Body of pancreas (tissue), 4 donors: Measurements from ENCODE around the gene CDK11B. TPM values are rescaled to one million over a fixed set of nuclear protein-coding genes. Genes with fewer than 3 reads are reported as not detected.
"Not testable (repeated sequence)": the region's sequence is repeated elsewhere in the genome, so short reads cannot be mapped to it uniquely, and the experiment has no call there.

Source experiments
- ATAC-seq: fragments of 150-250 bp; one replicate; pipeline ENCODE4 v1.9.1; 2016
- DNase-seq, 4 donors: peaks; one replicate each; pipeline ENCODE4 v3.0.0-alpha.2; 2019
- H3K27ac ChIP-seq, 4 donors: fragments of 200-600 bp; sonication (generic); 1 replicate in 3 of 4; 2 replicates in 1 of 4; pipeline versions ENCODE4 v1.5.1 to v1.6.1; 2016 to 2019; ENCODE audit warnings: mild to moderate bottlenecking in 1 of 4, mixed read lengths in 1 of 4, moderate library complexity in 1 of 4
- H3K27me3 ChIP-seq, 2 donors: fragments of 200-600 bp; sonication (generic); one replicate each; pipeline ENCODE4 v1.6.0; 2016; ENCODE audit warnings: mild to moderate bottlenecking in 1 of 2
- H3K36me3 ChIP-seq, 2 donors: fragments of 200-600 bp; sonication (generic); replicated peaks in 1 of 2; 2 replicates each; pipeline ENCODE4 v1.5.1; 2016; ENCODE audit warnings: low read depth in 2 of 2; ENCODE audit not compliant: insufficient read depth in 1 of 2
- H3K4me1 ChIP-seq: fragments of 200-600 bp; sonication (generic); one replicate; pipeline ENCODE4 v1.6.0; 2016
- H3K4me3 ChIP-seq, 2 donors: fragments of 200-600 bp; sonication (generic); 1 replicate in 1 of 2; 2 replicates in 1 of 2; pipeline ENCODE4 v1.5.1; 2016 to 2019
- H3K9me3 ChIP-seq, 3 donors: fragments of 200-600 bp; sonication (generic); 1 replicate in 2 of 3; 2 replicates in 1 of 3; pipeline ENCODE4 v1.5.1; 2016
- CTCF ChIP-seq, 7 experiments: fragments of 450-650 bp in 4 of 7; fragments of 200-600 bp in 3 of 7; sonication (generic) in 3 of 7; IDR thresholded peaks; one replicate each; pipeline ENCODE4 v1.5.1; 2016 to 2019; ENCODE audit warnings: antibody characterized with exemption in 7 of 7
- POLR2A ChIP-seq, 3 donors: fragments of 450-650 bp; IDR thresholded peaks; one replicate each; pipeline ENCODE4 v1.6.1; 2016; ENCODE audit warnings: antibody characterized with exemption in 3 of 3, mild to moderate bottlenecking in 2 of 3
- WGBS, 2 donors: methylation state at CpG; one replicate each; pipeline ENCODE4 v1.1.5; 2017; 5-methylcytosine and 5-hydroxymethylcytosine counted together
- intact Hi-C: fragments of 100-400 bp; cut with DNase I; formaldehyde crosslinking; loops from one replicate; pipeline ENCODE4 v1.15.1; 2023
- total RNA-seq, 2 donors: library from RNA; depleted of rRNA; stranded (reverse); fragments of >200 nt; gene quantifications; one replicate each; pipeline ENCODE4 v1.1.0, GENCODE V29; 2016

The CDK11B gene
- total RNA-seq, 2 donors from 2014 or later, result 14.5 to 45.5 TPM

- no peaks in the 10 kb centered on the region for H3K27me3 ChIP-seq
- DNase-seq (peak in 1 of 4 donors; percentile 15), ATAC-seq (peak; percentile 3)
- H3K4me3 ChIP-seq, result no peak overlapping the region
- TF ChIP-seq POLR2A (IDR thresholded peaks at IDR 0.05), result no peak
- TF ChIP-seq CTCF (IDR thresholded peaks at IDR 0.05), result no peak
- WGBS, 2 donors, result 60% methylated on average over 28 of the region's 28 CpGs; no CpG with 5 or more reads in 1 of the 2 donors
- no peak overlapping the region for H3K27ac ChIP-seq
- H3K4me1 ChIP-seq, result peaks cover 26% of the 10 kb centered on the region
- no peaks in the 10 kb centered on the region for H3K9me3 ChIP-seq
- H3K36me3 ChIP-seq, result no peaks in the 10 kb centered on the region
- intact Hi-C loops, result no loop called here
Measured at GRCh38 chr1:1598051-1598719, 60.6 kb downstream of the CDK11B start.

GRCh38 chr1:1597275-1597930, 61.4 kb downstream of the CDK11B start:
- Histone ChIP-seq H3K27me3 (no peaks in the 10 kb centered on the region), H3K9me3 (no peaks in the 10 kb centered on the region), H3K36me3 (no peaks in the 10 kb centered on the region), H3K27ac (no peak overlapping the region), H3K4me1 (peaks cover 26% of the 10 kb centered on the region), H3K4me3 (no peak overlapping the region)
- ATAC-seq, result peak; percentile 41
- WGBS, 2 donors, result 0 to 25% methylated on average over 2 to 13 of the region's 16 CpGs
- peak in 2 of 4 donors; percentile 33 to 47 for DNase-seq
- no peak for TF ChIP-seq POLR2A (IDR thresholded peaks at IDR 0.05)
- peak in 5 of 7 experiments; percentile 15 to 38 (median 32) for TF ChIP-seq CTCF (IDR thresholded peaks at IDR 0.05)
- intact Hi-C loops, result no loop called here

- WGBS, 2 donors, result 54 to 74% methylated on average over 4 to 12 of the region's 12 CpGs
- Histone ChIP-seq H3K27me3 (no peaks in the 10 kb centered on the region), H3K9me3 (no peaks in the 10 kb centered on the region), H3K27ac (no peak overlapping the region), H3K4me1 (peaks cover 26% of the 10 kb centered on the region), H3K36me3 (no peaks in the 10 kb centered on the region), H3K4me3 (no peak overlapping the region)
- DNase-seq (peak in 1 of 4 donors; percentile 10), ATAC-seq (no peak)
- TF ChIP-seq CTCF (IDR thresholded peaks at IDR 0.05) (no peak), POLR2A (IDR thresholded peaks at IDR 0.05) (no peak)
- intact Hi-C loops, result no loop called here
Measured at GRCh38 chr1:1596493-1597274, 62.1 kb downstream of the CDK11B start.

GRCh38 chr1:1595341-1595740, 63.5 kb downstream of the CDK11B start:
- H3K27me3 ChIP-seq, ATAC-seq, H3K36me3 ChIP-seq, H3K9me3 ChIP-seq, H3K27ac ChIP-seq, intact Hi-C loops, H3K4me3 ChIP-seq, DNase-seq: not testable (repeated sequence)
- peaks cover 23% of the 10 kb centered on the region for H3K4me1 ChIP-seq
- 64 to 69% methylated on average over 2 of the region's 2 CpGs for WGBS, 2 donors

- Histone ChIP-seq H3K9me3 (no peaks in the 10 kb centered on the region), H3K27ac (no peak overlapping the region), H3K4me3 (no peak overlapping the region), H3K36me3 (no peaks in the 10 kb centered on the region), H3K4me1 (peaks cover 21% of the 10 kb centered on the region), H3K27me3 (no peaks in the 10 kb centered on the region)
- intact Hi-C loops, result no loop called here
- 51 to 54% methylated on average over 5 to 10 of the region's 10 CpGs for WGBS, 2 donors
- DNase-seq (no peak), ATAC-seq (no peak)
- TF ChIP-seq POLR2A (IDR thresholded peaks at IDR 0.05) (no peak), CTCF (IDR thresholded peaks at IDR 0.05) (no peak)
Measured at GRCh38 chr1:1594602-1595260, 64.1 kb downstream of the CDK11B start.
